ENCODE measurements around the gene TAF15.

DNA sequence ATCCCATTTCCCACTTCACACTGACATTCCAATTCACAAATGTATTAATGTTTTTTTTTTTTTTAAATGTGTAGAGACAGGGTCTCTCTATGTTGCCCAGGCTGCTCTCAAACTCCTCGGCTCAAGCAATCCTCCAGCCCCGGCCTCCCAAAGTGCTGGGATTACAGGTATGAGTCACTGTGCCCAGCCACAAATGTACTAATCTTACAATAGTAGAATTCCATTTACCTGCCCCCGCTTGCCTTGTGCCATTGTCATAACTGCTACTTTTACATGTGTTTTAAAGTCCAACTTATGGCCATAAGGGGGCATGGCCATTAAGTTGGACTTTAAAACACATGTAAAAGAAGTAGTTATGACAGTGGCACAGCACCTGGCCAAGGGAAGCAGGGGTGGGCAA is 18.4 kb upstream of the TAF15 start:
- TF ChIP-seq EZH2 (optimal IDR thresholded peaks at IDR 0.05; ENCODE audit: low read depth, low read length) (no peak), EZH2phosphoT487 (IDR thresholded peaks at IDR 0.05; ENCODE audit: low read length) (no peak)
- TF ChIP-seq, protein P1, sequence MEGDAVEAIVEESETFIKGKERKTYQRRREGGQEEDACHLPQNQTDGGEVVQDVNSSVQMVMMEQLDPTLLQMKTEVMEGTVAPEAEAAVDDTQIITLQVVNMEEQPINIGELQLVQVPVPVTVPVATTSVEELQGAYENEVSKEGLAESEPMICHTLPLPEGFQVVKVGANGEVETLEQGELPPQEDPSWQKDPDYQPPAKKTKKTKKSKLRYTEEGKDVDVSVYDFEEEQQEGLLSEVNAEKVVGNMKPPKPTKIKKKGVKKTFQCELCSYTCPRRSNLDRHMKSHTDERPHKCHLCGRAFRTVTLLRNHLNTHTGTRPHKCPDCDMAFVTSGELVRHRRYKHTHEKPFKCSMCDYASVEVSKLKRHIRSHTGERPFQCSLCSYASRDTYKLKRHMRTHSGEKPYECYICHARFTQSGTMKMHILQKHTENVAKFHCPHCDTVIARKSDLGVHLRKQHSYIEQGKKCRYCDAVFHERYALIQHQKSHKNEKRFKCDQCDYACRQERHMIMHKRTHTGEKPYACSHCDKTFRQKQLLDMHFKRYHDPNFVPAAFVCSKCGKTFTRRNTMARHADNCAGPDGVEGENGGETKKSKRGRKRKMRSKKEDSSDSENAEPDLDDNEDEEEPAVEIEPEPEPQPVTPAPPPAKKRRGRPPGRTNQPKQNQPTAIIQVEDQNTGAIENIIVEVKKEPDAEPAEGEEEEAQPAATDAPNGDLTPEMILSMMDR (IDR thresholded peaks at IDR 0.05; ENCODE audit: low read length) = no peak

All from MM.1S (cell line).